ENCODE data around the gene DDX43.
A peak's percentile ranks its signal among the peaks of the same experiment; 100 is the strongest.

Gene DDX43

DNA sequence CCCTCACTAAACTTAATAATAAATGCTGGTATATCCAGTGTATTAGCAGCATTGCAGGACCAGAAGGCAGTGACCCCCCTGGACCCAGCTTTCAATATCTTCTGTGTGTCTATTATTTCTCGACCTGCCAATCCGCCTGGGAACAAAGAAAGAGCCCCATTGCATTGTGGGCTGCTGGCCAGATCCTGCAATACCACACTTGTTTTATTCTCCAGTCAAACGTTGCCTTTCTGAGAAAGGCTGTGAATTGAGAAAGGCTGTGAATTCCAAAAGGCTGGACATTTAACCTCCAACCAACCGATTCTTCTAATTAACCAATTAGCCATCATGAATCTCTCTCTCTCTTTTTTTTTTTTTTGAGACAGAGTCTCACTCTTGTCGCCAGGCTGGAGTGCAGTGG lies 65.4 kb downstream of the DDX43 start:
- Histone ChIP-seq H4K20me1 (ENCODE audit: insufficient read depth, low read length) (no peaks in the 10 kb centered on the region), H3F3A (ENCODE audit: insufficient read depth, low read length) (no peaks in the 10 kb centered on the region), H3K9me2 (ENCODE audit: low read depth, low read length) (no peaks in the 10 kb centered on the region), H3K9ac (ENCODE audit: low read length) (no peak overlapping the region), H3K79me2 (ENCODE audit: insufficient read depth, low read length) (peaks cover 29% of the 10 kb centered on the region), H3K27ac (ENCODE audit: low read depth, low read length, poor library complexity, severe bottlenecking) (no peak overlapping the region), H3K4me2 (ENCODE audit: low read length) (no peak overlapping the region), H3K4me1 (ENCODE audit: insufficient read depth, low read length, severe bottlenecking) (peaks cover 25% of the 10 kb centered on the region), H3K27me3 (ENCODE audit: insufficient read depth, low read length) (no peaks in the 10 kb centered on the region), H3K36me3 (ENCODE audit: insufficient read depth, low read length) (peaks cover 14% of the 10 kb centered on the region), H3K4me3 (ENCODE audit: low read depth, low read length, poor library complexity, severe bottlenecking) (no peak overlapping the region), H3K9me3 (ENCODE audit: low read length) (no peaks in the 10 kb centered on the region), H2AFZ (ENCODE audit: low read length) (no peak overlapping the region)
- TF ChIP-seq, protein P1, sequence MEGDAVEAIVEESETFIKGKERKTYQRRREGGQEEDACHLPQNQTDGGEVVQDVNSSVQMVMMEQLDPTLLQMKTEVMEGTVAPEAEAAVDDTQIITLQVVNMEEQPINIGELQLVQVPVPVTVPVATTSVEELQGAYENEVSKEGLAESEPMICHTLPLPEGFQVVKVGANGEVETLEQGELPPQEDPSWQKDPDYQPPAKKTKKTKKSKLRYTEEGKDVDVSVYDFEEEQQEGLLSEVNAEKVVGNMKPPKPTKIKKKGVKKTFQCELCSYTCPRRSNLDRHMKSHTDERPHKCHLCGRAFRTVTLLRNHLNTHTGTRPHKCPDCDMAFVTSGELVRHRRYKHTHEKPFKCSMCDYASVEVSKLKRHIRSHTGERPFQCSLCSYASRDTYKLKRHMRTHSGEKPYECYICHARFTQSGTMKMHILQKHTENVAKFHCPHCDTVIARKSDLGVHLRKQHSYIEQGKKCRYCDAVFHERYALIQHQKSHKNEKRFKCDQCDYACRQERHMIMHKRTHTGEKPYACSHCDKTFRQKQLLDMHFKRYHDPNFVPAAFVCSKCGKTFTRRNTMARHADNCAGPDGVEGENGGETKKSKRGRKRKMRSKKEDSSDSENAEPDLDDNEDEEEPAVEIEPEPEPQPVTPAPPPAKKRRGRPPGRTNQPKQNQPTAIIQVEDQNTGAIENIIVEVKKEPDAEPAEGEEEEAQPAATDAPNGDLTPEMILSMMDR (IDR thresholded peaks at IDR 0.05; ENCODE audit: low read length), result no peak
- TF ChIP-seq EZH2 (IDR thresholded peaks at IDR 0.05; ENCODE audit: borderline replicate concordance, low read length), result no peak

GRCh38 chr6:73461537-73462350 lies 67.1 kb downstream of the DDX43 start, which contains the start of gene MTO1:
TSS of gene MTO1 (plus strand) at chr6:73461737. CDS start at chr6:73461855, 118 bp downstream.
- H2AFZ ChIP-seq (ENCODE audit: low read length), result peak within 1 kb of the TSS; percentile 35; the same call in 1 of the 2 replicates
- H3K9me3 ChIP-seq (ENCODE audit: low read length), result no peaks in the 10 kb centered on the region
- H3K27me3 ChIP-seq (ENCODE audit: insufficient read depth, low read length), result no peaks in the 10 kb centered on the region
- no peaks in the 10 kb centered on the region for H3F3A ChIP-seq (ENCODE audit: insufficient read depth, low read length)
- peaks cover 30% of the 10 kb centered on the region for H3K79me2 ChIP-seq (ENCODE audit: insufficient read depth, low read length)
- peak within 1 kb of the TSS; percentile 78 for H3K4me3 ChIP-seq (ENCODE audit: low read depth, low read length, poor library complexity, severe bottlenecking)
- H3K4me2 ChIP-seq (ENCODE audit: low read length), result peak within 1 kb of the TSS; percentile 93
- no peaks in the 10 kb centered on the region for H4K20me1 ChIP-seq (ENCODE audit: insufficient read depth, low read length)
- H3K27ac ChIP-seq (ENCODE audit: low read depth, low read length, poor library complexity, severe bottlenecking), result peak within 1 kb of the TSS; percentile 91
- no peak for TF ChIP-seq EZH2 (IDR thresholded peaks at IDR 0.05; ENCODE audit: borderline replicate concordance, low read length)
- TF ChIP-seq, protein P1 (IDR thresholded peaks at IDR 0.05; ENCODE audit: low read length), result no peak
- peak within 1 kb of the TSS; percentile 88 for H3K9ac ChIP-seq (ENCODE audit: low read length)
- peaks cover 25% of the 10 kb centered on the region for H3K4me1 ChIP-seq (ENCODE audit: insufficient read depth, low read length, severe bottlenecking)
- H3K36me3 ChIP-seq (ENCODE audit: insufficient read depth, low read length), result peaks cover 26% of the 10 kb centered on the region
- no peaks in the 10 kb centered on the region for H3K9me2 ChIP-seq (ENCODE audit: low read depth, low read length)

Measured in OCI-LY1 (cell line).